SW480 (cell line): ENCODE measurements around the gene BRCA1.
"Not testable (repeated sequence)": the region's sequence is repeated elsewhere in the genome, so short reads cannot be mapped to it uniquely, and the experiment has no call there.

Experiments
- DNase-seq: peaks from one replicate; pipeline ENCODE4 v3.0.0-alpha.2; 2016; ENCODE audit warnings: low spot score

The BRCA1 gene

GRCh38 chr17:43068570-43069367, 56.4 kb downstream of the BRCA1 start:
- DNase-seq, result no peak

- DNase-seq, result no peak
Observed at GRCh38 chr17:43062984-43063638, 62.1 kb downstream of the BRCA1 start.

- no peak for DNase-seq
Observed at GRCh38 chr17:43056051-43056450, 69.1 kb downstream of the BRCA1 start.

- not testable (repeated sequence) for DNase-seq
Observed at GRCh38 chr17:43053008-43053407, 72.2 kb downstream of the BRCA1 start.

- DNase-seq, result no peak
Observed at GRCh38 chr17:43051969-43052368, 73.2 kb downstream of the BRCA1 start.

- DNase-seq, result no peak
Observed at GRCh38 chr17:43044024-43044423, 81.1 kb downstream of the BRCA1 start.

- DNase-seq, result no peak
Observed at GRCh38 chr17:43043307-43043706, 81.9 kb downstream of the BRCA1 start.

- no peak for DNase-seq
Observed at GRCh38 chr17:43042025-43042628, 83.0 kb downstream of the BRCA1 start.

GRCh38 chr17:43040655-43041054, 84.5 kb downstream of the BRCA1 start:
- DNase-seq, result no peak

GRCh38 chr17:43039646-43040045, 85.5 kb downstream of the BRCA1 start:
- DNase-seq, result no peak

- DNase-seq, result no peak
Observed at GRCh38 chr17:43034894-43035293, 90.3 kb downstream of the BRCA1 start.

- DNase-seq, result no peak
Observed at GRCh38 chr17:43033948-43034881, 90.9 kb downstream of the BRCA1 start.

GRCh38 chr17:43031666-43032065, 93.5 kb downstream of the BRCA1 start:
- no peak for DNase-seq

- no peak for DNase-seq
Observed at GRCh38 chr17:43030137-43030767, 94.9 kb downstream of the BRCA1 start.

GRCh38 chr17:43028221-43028861, 96.8 kb downstream of the BRCA1 start:
- no peak for DNase-seq

GRCh38 chr17:43027091-43028032, 97.8 kb downstream of the BRCA1 start:
- no peak for DNase-seq

- DNase-seq, result no peak
Observed at GRCh38 chr17:43026595-43026994, 98.6 kb downstream of the BRCA1 start.

GRCh38 chr17:43025766-43026537, 99.2 kb downstream of the BRCA1 start:
- DNase-seq, result no peak

GRCh38 chr17:43025290-43025657, 99.9 kb downstream of the BRCA1 start:
- DNase-seq, result no peak
